HepG2 (cell line): ENCODE measurements around the gene TRIM7. TPM values are rescaled to one million over a fixed set of nuclear protein-coding genes. Genes with fewer than 3 reads are reported as not detected.

Experiments
- AGO1 ChIP-seq: fragments of 200-400 bp; formaldehyde crosslinking; IDR thresholded peaks from 2 replicates; pipeline ENCODE4 v1.6.1; 2017; ENCODE audit warnings: mild to moderate bottlenecking, low read depth, low read length, moderate library complexity; ENCODE audit not compliant: poor library complexity, severe bottlenecking
- ATAD3A ChIP-seq: sonication (generic); formaldehyde crosslinking; IDR thresholded peaks from 2 replicates; pipeline ENCODE4 v1.4.0; 2020; ENCODE audit warnings: missing genetic modification reagents
- CCAR2 ChIP-seq: fragments of 200-400 bp; formaldehyde crosslinking; optimal IDR thresholded peaks from 2 replicates; pipeline ENCODE3; 2018; ENCODE audit warnings: low read depth, mild to moderate bottlenecking, low read length, moderate library complexity
- CEBPG ChIP-seq: IDR thresholded peaks from 2 replicates; pipeline ENCODE4 v1.6.1; 2016
- DNMT1 ChIP-seq: sonication (generic); formaldehyde crosslinking; IDR thresholded peaks from 2 replicates; pipeline ENCODE4 v1.5.1; 2020; ENCODE audit warnings: mild to moderate bottlenecking, missing genetic modification reagents
- ELF1 ChIP-seq: sonication (generic); formaldehyde crosslinking; IDR thresholded peaks from 2 replicates; pipeline ENCODE4 v1.4.0; 2020; ENCODE audit warnings: missing genetic modification reagents
- FOXJ3 ChIP-seq: sonication (generic); formaldehyde crosslinking; IDR thresholded peaks from 2 replicates; pipeline ENCODE4 v1.4.0; 2020; ENCODE audit warnings: missing genetic modification reagents, mild to moderate bottlenecking, borderline replicate concordance
- GFI1 ChIP-seq: sonication (generic); formaldehyde crosslinking; IDR thresholded peaks from 2 replicates; pipeline ENCODE4 v1.5.0; 2020; ENCODE audit warnings: missing genetic modification reagents, mild to moderate bottlenecking, borderline replicate concordance
- HNRNPLL ChIP-seq: fragments of 200-400 bp; formaldehyde crosslinking; IDR thresholded peaks from 2 replicates; pipeline ENCODE4 v1.6.1; 2017; ENCODE audit warnings: mild to moderate bottlenecking, low read depth, low read length; ENCODE audit not compliant: poor library complexity, severe bottlenecking
- MED13 ChIP-seq: sonication (generic); formaldehyde crosslinking; IDR thresholded peaks from 2 replicates; pipeline ENCODE4 v1.5.0; 2020; ENCODE audit warnings: missing genetic modification reagents
- NFKB2 ChIP-seq: sonication (generic); formaldehyde crosslinking; IDR thresholded peaks from 2 replicates; pipeline ENCODE4 v1.4.0; 2020; ENCODE audit warnings: missing genetic modification reagents, borderline replicate concordance
- ONECUT2 ChIP-seq: sonication (generic); formaldehyde crosslinking; IDR thresholded peaks from 2 replicates; pipeline ENCODE4 v1.4.0; 2020; ENCODE audit warnings: missing genetic modification reagents
- PBX2 ChIP-seq: IDR thresholded peaks from 2 replicates; pipeline ENCODE4 v1.6.1; 2016; ENCODE audit warnings: control low read depth
- SMARCE1 ChIP-seq: fragments of 450-650 bp; IDR thresholded peaks from 2 replicates; pipeline ENCODE4 v1.6.1; 2017; ENCODE audit warnings: borderline replicate concordance
- STAG1 ChIP-seq: sonication (generic); formaldehyde crosslinking; IDR thresholded peaks from 2 replicates; pipeline ENCODE4 v1.4.0; 2020; ENCODE audit warnings: missing genetic modification reagents
- ZBTB21 ChIP-seq: sonication (generic); formaldehyde crosslinking; IDR thresholded peaks from 2 replicates; pipeline ENCODE4 v1.4.0; 2020; ENCODE audit warnings: missing genetic modification reagents
- ZNF180 ChIP-seq: sonication (generic); formaldehyde crosslinking; IDR thresholded peaks from 2 replicates; pipeline ENCODE4 v1.4.0; 2020; ENCODE audit warnings: low read depth, missing genetic modification reagents, borderline replicate concordance
- ZNF263 ChIP-seq: sonication (generic); formaldehyde crosslinking; IDR thresholded peaks from 2 replicates; pipeline ENCODE4 v1.4.0; 2020; ENCODE audit warnings: missing genetic modification reagents
- ZNF282 ChIP-seq: fragments of 450-650 bp; IDR thresholded peaks from 2 replicates; pipeline ENCODE4 v1.6.1; 2018; ENCODE audit not compliant: partially characterized antibody
- ZNF660 ChIP-seq: sonication (generic); formaldehyde crosslinking; IDR thresholded peaks from 2 replicates; pipeline ENCODE4 v1.5.1; 2020; ENCODE audit warnings: mild to moderate bottlenecking, low read depth, missing genetic modification reagents, borderline replicate concordance
- ZNF7 ChIP-seq: IDR thresholded peaks from 2 replicates; pipeline ENCODE4 v1.6.1; 2016; ENCODE audit warnings: missing biosample characterization, missing genetic modification reagents
- ZNF720 ChIP-seq: sonication (generic); formaldehyde crosslinking; IDR thresholded peaks from 2 replicates; pipeline ENCODE4 v1.4.0; 2020; ENCODE audit warnings: missing genetic modification reagents
- ZNF740 ChIP-seq: sonication (generic); formaldehyde crosslinking; IDR thresholded peaks from 2 replicates; pipeline ENCODE4 v1.4.0; 2020; ENCODE audit warnings: missing genetic modification reagents
- polyA plus RNA-seq, 8 experiments: library from polyadenylated mRNA; depleted of rRNA in 3 of 8; stranded (reverse) in 7 of 8; unstranded in 1 of 8; fragments of >200 nt; fragmentation: Illumina TruSeq in 4 of 8; extraction: Trizol in 4 of 8; gene quantifications; 2 replicates each; pipeline versions ENCODE4 v1.2.1 to v1.2.3, GENCODE V29; 2011 to 2016; ENCODE audit warnings: low read depth in 4 of 8, missing spikeins in 1 of 8, mixed read lengths in 1 of 8; ENCODE audit not compliant: insufficient read depth in 1 of 8
- total RNA-seq, 5 experiments: library from RNA; depleted of rRNA; stranded (reverse); fragments of >200 nt; fragmentation: Illumina TruSeq; extraction: Trizol; gene quantifications; 2 replicates each; pipeline ENCODE4 v1.2.3, GENCODE V29; 2016; ENCODE audit warnings: low read depth in 1 of 5
- TF ChIP-seq, protein P1 (sequence below): sonication (generic); formaldehyde crosslinking; IDR thresholded peaks from 2 replicates; pipeline ENCODE4 v1.4.0; 2020; ENCODE audit warnings: missing genetic modification reagents
- TF ChIP-seq, protein P2 (sequence below): sonication (generic); formaldehyde crosslinking; conservative IDR thresholded peaks from 2 replicates; pipeline ENCODE4 v1.4.0; 2020; ENCODE audit warnings: mild to moderate bottlenecking, missing genetic modification reagents, moderate library complexity
- TF ChIP-seq, protein P3 (sequence below): sonication (generic); formaldehyde crosslinking; IDR thresholded peaks from 2 replicates; pipeline ENCODE4 v1.5.1; 2020; ENCODE audit warnings: missing genetic modification reagents, mild to moderate bottlenecking, borderline replicate concordance

The TRIM7 gene
- total and polyA plus RNA-seq, 2 of the 13 experiments (the other 11 are each of a cell fraction or from before 2014, with no cell fraction given): 0.13 TPM; not detected in 1

- TF ChIP-seq ZNF180 (CRISPR knock-in tag) (no peak), SMARCE1 (no peak), HNRNPLL (no peak), MED13 (CRISPR knock-in tag) (0 out of 2 replicates have a peak, but pooled peaks have one; percentile 58), NFKB2 (CRISPR knock-in tag) (no peak), ZBTB21 (CRISPR knock-in tag) (no peak), DNMT1 (CRISPR knock-in tag) (no peak), ATAD3A (CRISPR knock-in tag) (no peak), ZNF740 (CRISPR knock-in tag) (no peak), ZNF263 (CRISPR knock-in tag) (no peak), ONECUT2 (no peak), FOXJ3 (CRISPR knock-in tag) (no peak), GFI1 (CRISPR knock-in tag) (0 out of 2 replicates have a peak, but pooled peaks have one; percentile 2), ZNF720 (CRISPR knock-in tag) (no peak), STAG1 (CRISPR knock-in tag) (no peak), PBX2 (CRISPR knock-in tag) (no peak), ZNF660 (CRISPR knock-in tag) (no peak), AGO1 (no peak), CCAR2 (no peak), ZNF7 (CRISPR knock-in tag) (no peak), CEBPG (no peak), ELF1 (CRISPR knock-in tag) (no peak), ZNF282 (no peak)
- TF ChIP-seq, protein P1, sequence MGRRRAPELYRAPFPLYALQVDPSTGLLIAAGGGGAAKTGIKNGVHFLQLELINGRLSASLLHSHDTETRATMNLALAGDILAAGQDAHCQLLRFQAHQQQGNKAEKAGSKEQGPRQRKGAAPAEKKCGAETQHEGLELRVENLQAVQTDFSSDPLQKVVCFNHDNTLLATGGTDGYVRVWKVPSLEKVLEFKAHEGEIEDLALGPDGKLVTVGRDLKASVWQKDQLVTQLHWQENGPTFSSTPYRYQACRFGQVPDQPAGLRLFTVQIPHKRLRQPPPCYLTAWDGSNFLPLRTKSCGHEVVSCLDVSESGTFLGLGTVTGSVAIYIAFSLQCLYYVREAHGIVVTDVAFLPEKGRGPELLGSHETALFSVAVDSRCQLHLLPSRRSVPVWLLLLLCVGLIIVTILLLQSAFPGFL: no peak
- TF ChIP-seq, protein P2, sequence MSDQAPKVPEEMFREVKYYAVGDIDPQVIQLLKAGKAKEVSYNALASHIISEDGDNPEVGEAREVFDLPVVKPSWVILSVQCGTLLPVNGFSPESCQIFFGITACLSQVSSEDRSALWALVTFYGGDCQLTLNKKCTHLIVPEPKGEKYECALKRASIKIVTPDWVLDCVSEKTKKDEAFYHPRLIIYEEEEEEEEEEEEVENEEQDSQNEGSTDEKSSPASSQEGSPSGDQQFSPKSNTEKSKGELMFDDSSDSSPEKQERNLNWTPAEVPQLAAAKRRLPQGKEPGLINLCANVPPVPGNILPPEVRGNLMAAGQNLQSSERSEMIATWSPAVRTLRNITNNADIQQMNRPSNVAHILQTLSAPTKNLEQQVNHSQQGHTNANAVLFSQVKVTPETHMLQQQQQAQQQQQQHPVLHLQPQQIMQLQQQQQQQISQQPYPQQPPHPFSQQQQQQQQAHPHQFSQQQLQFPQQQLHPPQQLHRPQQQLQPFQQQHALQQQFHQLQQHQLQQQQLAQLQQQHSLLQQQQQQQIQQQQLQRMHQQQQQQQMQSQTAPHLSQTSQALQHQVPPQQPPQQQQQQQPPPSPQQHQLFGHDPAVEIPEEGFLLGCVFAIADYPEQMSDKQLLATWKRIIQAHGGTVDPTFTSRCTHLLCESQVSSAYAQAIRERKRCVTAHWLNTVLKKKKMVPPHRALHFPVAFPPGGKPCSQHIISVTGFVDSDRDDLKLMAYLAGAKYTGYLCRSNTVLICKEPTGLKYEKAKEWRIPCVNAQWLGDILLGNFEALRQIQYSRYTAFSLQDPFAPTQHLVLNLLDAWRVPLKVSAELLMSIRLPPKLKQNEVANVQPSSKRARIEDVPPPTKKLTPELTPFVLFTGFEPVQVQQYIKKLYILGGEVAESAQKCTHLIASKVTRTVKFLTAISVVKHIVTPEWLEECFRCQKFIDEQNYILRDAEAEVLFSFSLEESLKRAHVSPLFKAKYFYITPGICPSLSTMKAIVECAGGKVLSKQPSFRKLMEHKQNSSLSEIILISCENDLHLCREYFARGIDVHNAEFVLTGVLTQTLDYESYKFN (CRISPR knock-in tag): no peak
- TF ChIP-seq, protein P3, sequence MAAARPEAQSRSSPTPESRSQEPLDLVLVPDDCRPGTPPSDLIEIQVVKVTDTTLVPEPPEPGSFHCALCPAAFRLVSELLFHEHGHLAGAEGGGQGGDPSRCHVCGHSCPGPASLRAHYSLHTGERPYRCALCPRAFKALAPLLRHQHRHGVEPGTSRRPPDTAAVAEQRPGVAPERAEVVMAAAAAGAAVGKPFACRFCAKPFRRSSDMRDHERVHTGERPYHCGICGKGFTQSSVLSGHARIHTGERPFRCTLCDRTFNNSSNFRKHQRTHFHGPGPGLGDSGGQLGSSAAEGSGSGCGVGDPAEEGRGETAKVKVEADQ (CRISPR knock-in tag): 0 out of 2 replicates have a peak, but pooled peaks have one; percentile 12
Measured at GRCh38 chr5:181243018-181243563, 38.1 kb upstream of the TRIM7 start (continued).
